Measurements from ENCODE around the gene CFAP44. TPM values are rescaled to one million over a fixed set of nuclear protein-coding genes. Genes with fewer than 3 reads are reported as not detected.

Gene CFAP44
- total and polyA plus RNA-seq, 11 donors, result 0.63 to 2.6 (median 1.4) TPM

DNA sequence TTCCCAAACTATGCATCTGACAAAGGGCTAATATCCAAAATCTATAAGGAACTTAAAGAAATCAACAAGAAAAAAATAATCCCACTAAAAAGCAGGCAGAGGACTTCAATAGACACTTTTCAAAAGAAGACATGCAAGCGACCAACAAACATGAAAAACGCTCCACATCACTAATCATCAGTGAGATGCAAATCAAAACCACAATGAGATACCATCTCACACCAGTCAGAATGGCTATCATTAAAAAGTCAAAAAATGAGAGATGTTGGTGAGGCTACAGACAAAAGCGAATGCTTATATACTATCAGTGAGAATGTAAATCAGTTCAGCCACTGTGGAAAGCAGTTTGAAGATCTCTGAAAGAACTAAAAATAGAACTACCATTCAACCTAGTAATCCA, 20.2 kb downstream of the CFAP44 start:
- Histone ChIP-seq H3K27ac (no peak overlapping the region), H3K36me3 (peaks cover 0 to 21% (median 12%) of the 10 kb centered on the region in 9 donors), H3K9me3 (peaks cover 0 to 2% (median 0%) of the 10 kb centered on the region in 12 donors), H3K4me3 (no peak overlapping the region), H3K4me1 (no peaks in the 10 kb centered on the region), H3K27me3 (no peaks in the 10 kb centered on the region)
- no peak for ATAC-seq
- DNase-seq, result no peak
- 94 to 98% (median 97%) methylated on average over 3 of the region's 3 CpGs for WGBS, 4 donors
- intact Hi-C loops (cut with DNase I), result no loop called here
- no peak for TF ChIP-seq POLR2A (IDR thresholded peaks at IDR 0.05)
- TF ChIP-seq, protein P1, sequence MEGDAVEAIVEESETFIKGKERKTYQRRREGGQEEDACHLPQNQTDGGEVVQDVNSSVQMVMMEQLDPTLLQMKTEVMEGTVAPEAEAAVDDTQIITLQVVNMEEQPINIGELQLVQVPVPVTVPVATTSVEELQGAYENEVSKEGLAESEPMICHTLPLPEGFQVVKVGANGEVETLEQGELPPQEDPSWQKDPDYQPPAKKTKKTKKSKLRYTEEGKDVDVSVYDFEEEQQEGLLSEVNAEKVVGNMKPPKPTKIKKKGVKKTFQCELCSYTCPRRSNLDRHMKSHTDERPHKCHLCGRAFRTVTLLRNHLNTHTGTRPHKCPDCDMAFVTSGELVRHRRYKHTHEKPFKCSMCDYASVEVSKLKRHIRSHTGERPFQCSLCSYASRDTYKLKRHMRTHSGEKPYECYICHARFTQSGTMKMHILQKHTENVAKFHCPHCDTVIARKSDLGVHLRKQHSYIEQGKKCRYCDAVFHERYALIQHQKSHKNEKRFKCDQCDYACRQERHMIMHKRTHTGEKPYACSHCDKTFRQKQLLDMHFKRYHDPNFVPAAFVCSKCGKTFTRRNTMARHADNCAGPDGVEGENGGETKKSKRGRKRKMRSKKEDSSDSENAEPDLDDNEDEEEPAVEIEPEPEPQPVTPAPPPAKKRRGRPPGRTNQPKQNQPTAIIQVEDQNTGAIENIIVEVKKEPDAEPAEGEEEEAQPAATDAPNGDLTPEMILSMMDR (IDR thresholded peaks at IDR 0.05), result no peak

DNA sequence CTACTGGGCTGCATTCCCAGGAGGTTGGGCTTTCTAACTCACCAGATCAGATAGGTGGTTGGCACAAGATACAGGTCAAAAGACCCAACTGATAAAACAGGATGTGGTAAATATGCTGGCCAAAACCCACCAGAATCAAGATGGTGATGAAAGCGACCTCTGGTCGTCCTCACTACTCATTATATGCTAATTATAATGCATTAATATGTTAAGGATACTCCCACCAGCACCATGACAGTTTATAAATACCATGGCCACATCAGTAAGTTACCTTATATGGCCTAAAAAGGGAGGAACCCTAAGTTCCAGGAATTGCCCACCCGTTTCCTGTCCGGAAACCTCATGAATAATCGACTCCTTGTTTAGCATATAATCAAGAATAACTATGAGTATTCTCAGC, 31.6 kb downstream of the CFAP44 start:
- H3K4me1 ChIP-seq, result no peaks in the 10 kb centered on the region
- peaks cover 0 to 3% (median 0%) of the 10 kb centered on the region in 9 donors for H3K36me3 ChIP-seq
- H3K4me3 ChIP-seq, result no peak overlapping the region
- WGBS, 4 donors, result 82 to 95% (median 88%) methylated on average over 5 of the region's 5 CpGs
- DNase-seq (no peak), ATAC-seq (no peak)
- H3K27ac ChIP-seq, result no peak overlapping the region
- H3K9me3 ChIP-seq, result peaks cover 0 to 38% (median 8%) of the 10 kb centered on the region in 12 donors
- TF ChIP-seq, protein P1 (IDR thresholded peaks at IDR 0.05), result no peak
- no peak for TF ChIP-seq POLR2A (IDR thresholded peaks at IDR 0.05)
- intact Hi-C loops (cut with DNase I), result no loop called here
- no peaks in the 10 kb centered on the region for H3K27me3 ChIP-seq

DNA sequence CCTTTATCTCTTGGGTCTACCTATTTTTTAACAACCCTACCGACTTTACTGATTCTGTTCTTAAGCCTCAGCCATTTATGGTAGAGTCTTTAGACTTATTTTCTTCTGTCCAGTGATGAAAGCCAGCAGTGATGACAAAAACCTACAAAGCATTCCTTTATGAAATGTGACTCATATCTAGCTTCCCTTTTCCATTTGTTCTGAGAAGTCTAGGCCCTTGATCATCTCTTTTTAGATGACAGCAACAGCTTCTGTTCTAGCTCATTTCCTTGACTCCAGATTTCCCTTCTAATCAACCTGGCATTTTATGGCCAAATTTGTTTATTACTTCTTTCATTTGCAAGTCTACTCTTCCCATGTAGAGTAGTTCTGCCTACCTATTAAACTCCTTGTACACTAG, 36.1 kb downstream of the CFAP44 start:
- Histone ChIP-seq H3K36me3 (peaks cover 0 to 28% (median 7%) of the 10 kb centered on the region in 9 donors), H3K27me3 (no peaks in the 10 kb centered on the region), H3K4me3 (no peak overlapping the region), H3K27ac (no peak overlapping the region), H3K9me3 (peaks cover 0 to 5% (median 0%) of the 10 kb centered on the region in 12 donors), H3K4me1 (no peaks in the 10 kb centered on the region)
- DNase-seq (no peak), ATAC-seq (no peak)
- TF ChIP-seq POLR2A (IDR thresholded peaks at IDR 0.05), result no peak
- TF ChIP-seq, protein P1 (IDR thresholded peaks at IDR 0.05), result no peak
- 42 to 60% (median 46%) methylated on average over 1 of the region's 1 CpG for WGBS, 4 donors
- intact Hi-C loops (cut with DNase I), result no loop called here

DNA sequence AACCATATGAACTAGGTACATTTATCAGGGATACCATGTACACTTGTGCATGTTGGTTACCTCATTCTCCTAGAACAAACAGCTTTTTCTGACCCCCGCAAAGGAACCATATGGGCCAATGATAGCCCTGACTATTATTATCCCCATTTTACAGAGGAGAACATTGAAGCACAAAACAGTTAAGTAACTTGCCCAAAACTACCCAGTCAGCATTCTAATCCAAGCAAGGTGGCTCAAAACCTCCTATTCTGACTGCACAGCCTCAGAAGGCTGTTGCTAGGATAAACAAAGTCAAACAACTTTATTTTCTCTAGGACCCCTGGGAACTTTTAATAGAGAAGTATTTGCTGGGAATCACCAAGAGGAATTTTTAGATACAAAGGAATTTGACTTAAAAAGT, 36.7 kb downstream of the CFAP44 start:
- 94 to 98% (median 97%) methylated on average over 1 of the region's 1 CpG for WGBS, 4 donors
- no peaks in the 10 kb centered on the region for H3K9me3 ChIP-seq
- H3K4me1 ChIP-seq, result no peaks in the 10 kb centered on the region
- no peak for TF ChIP-seq POLR2A (IDR thresholded peaks at IDR 0.05)
- TF ChIP-seq, protein P1 (IDR thresholded peaks at IDR 0.05), result no peak
- intact Hi-C loops (cut with DNase I), result no loop called here
- H3K4me3 ChIP-seq, result no peak overlapping the region
- H3K36me3 ChIP-seq, result peaks cover 0 to 33% (median 10%) of the 10 kb centered on the region in 9 donors
- ATAC-seq (no peak), DNase-seq (no peak)
- H3K27ac ChIP-seq, result no peak overlapping the region
- H3K27me3 ChIP-seq, result no peaks in the 10 kb centered on the region

Small RNA genes within 50 kb of the gene (microRNA-seq; reads per million reads assigned to microRNA genes)
- gene MIR8076, result 0 reads per million in 4 donors

Other genes with a start within 250 kb of the CFAP44 start
- 10 to 100 TPM in 1 of 9 donors, 1 to 10 TPM in 8; 3.1 to 12.2 (median 6.0) TPM for gene BOC, start 229.9 kb downstream of the CFAP44 start, total RNA-seq
- 1 to 10 TPM; 1.9 to 2.0 TPM for gene BOC, start 229.9 kb downstream of the CFAP44 start, polyA plus RNA-seq
- gene SPICE1, start 73.7 kb upstream of the CFAP44 start, total RNA-seq, result 1 to 10 TPM; 1.3 to 8.7 (median 5.0) TPM
- gene SPICE1, start 73.7 kb upstream of the CFAP44 start, polyA plus RNA-seq, result 1 to 10 TPM; 1.4 to 3.1 TPM
- 1 to 10 TPM in 5 of 9 donors, under 1 TPM in 4; 0.28 to 2.6 (median 1.3) TPM for gene SIDT1, start 91.1 kb upstream of the CFAP44 start, total RNA-seq
- under 1 TPM; 0.30 to 0.38 TPM for gene SIDT1, start 91.1 kb upstream of the CFAP44 start, polyA plus RNA-seq

All from heart left ventricle (tissue), 16 donors.